ENCODE results near the gene NFATC2IP. TPM values are rescaled to one million over a fixed set of nuclear protein-coding genes. Genes with fewer than 3 reads are reported as not detected.

NFATC2IP gene
- total and polyA plus RNA-seq, 2 of the 13 experiments (the other 11 are each of a cell fraction or from before 2014, with no cell fraction given): 32.1 to 48.5 TPM

DNA sequence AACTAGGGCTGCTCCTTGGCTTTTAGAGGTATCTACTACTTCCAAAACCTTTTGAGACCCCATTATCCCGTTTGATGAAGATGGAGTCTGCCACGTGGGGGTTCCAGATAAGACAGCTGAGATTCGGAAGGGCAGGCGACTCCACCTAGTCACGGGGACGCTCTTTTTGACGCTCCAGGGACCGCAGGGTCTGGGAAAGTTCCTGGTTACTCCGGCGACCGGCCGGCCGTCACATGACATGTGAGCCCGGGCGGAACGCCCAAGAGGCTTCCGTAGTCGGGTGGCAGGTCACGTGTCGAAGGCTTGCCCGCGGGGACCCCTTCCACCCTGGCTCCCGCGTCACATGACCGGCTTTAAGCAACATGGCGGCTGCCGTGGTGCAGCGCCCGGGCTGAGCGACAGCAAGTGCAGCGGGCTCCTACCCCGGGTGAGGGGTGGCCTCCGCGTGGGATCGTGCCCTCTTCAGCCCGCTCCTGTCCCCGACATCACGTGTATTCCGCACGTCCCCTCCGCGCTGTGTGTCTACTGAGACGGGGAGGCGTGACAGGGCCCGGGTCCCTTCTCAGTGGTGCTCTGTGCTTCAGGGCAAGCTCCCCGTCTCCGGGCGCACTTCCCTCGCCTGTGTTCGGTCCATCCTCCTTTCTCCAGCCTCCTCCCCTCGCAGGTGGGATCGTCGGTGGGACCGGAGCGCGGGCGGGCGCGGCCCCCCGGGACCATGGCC is 23.9 kb downstream of the NFATC2IP start, which contains the start of gene SPNS1 (continued):
- TF ChIP-seq PAXIP1 (CRISPR knock-in tag; conservative IDR thresholded peaks at IDR 0.05) (peak; percentile 67; the same call in 1 of the 2 replicates), MNT (IDR thresholded peaks at IDR 0.05) (peak; percentile 90), ZNF674 (CRISPR knock-in tag; IDR thresholded peaks at IDR 0.05; ENCODE audit: low read depth) (0 out of 2 replicates have a peak, but pooled peaks have one; percentile 81), ZNF878 (CRISPR knock-in tag; IDR thresholded peaks at IDR 0.05) (no peak; the same call in 1 of the 2 replicates), EED (CRISPR knock-in tag; IDR thresholded peaks at IDR 0.05) (peak; percentile 80; the same call in 1 of the 2 replicates), ZKSCAN1 (IDR thresholded peaks at IDR 0.05; ENCODE audit: low read length) (no peak; the same call in 1 of the 2 replicates)

- in situ Hi-C loops (cut with HindIII; ENCODE audit: extremely low pct_ligation_motif_present, low pct_unique_long_range_greater_than_20kb): no loop called here
- ChIA-PET CTCF (ENCODE audit: low intra/inter-chr PET ratio, low total read pairs) (no interaction called here), POLR2A (interaction anchor here (1.9 kb wide), 1 partner anchor 152 kb away, joined by 10 read pairs; the partner anchor contains the start of gene ATXN2L)
- Histone ChIP-seq H3K36me3 (replicated peaks in 1 of 2; ENCODE audit: control insufficient read depth in 1 of 2, insufficient read depth in 2 of 2, low read length in 2 of 2) (peaks cover 9 to 11% of the 10 kb centered on the region in 2 experiments; a peak in 3 of 5 replicates), H4K20me1 (ENCODE audit: insufficient read depth, low read length) (no peaks in the 10 kb centered on the region), H2AFZ (ENCODE audit: low read length) (no peak overlapping the region), H3K4me3 (replicated peaks in 1 of 3; ENCODE audit: insufficient read depth in 1 of 3, low read depth in 2 of 3, low read length in 3 of 3) (peak overlapping the region; percentile 93 to 100 (median 100)), H3K27ac (ENCODE audit: extremely low read length, insufficient read depth, low read length) (peak overlapping the region; percentile 48), H3K9me3 (ENCODE audit: low read length) (no peaks in the 10 kb centered on the region), H3K79me2 (ENCODE audit: insufficient read depth, low read length) (peaks cover 17% of the 10 kb centered on the region), H3K9ac (ENCODE audit: insufficient read depth, low read depth, low read length) (peak overlapping the region; percentile 88), H3K27me3 (ENCODE audit: control insufficient read depth in 1 of 2, insufficient read depth in 2 of 2, low read length in 2 of 2) (no peaks in the 10 kb centered on the region; a peak in 1 of 5 replicates), H3K4me2 (ENCODE audit: low read depth, low read length) (peak overlapping the region; percentile 94), H3K4me1 (ENCODE audit: insufficient read depth, low read length) (peaks cover 24% of the 10 kb centered on the region)
- BruUV-seq (replicated peaks): no TSS peak
- no peak for DNase-seq (ENCODE audit: low spot score)
- no peak for FAIRE-seq
- intact Hi-C loops (cut with micrococcal nuclease; ENCODE audit: unreplicated experiment): no loop called here
- 4% methylated on average over 26 of the region's 30 CpGs for WGBS (ENCODE audit: low lambda C conversion rate)
- peak; percentile 28 for ATAC-seq
- TF ChIP-seq NAIF1 (CRISPR knock-in tag; IDR thresholded peaks at IDR 0.05; ENCODE audit: borderline replicate concordance) (peak; percentile 52; the same call in 1 of the 2 replicates), PRMT3 (CRISPR knock-in tag; IDR thresholded peaks at IDR 0.05; ENCODE audit: borderline replicate concordance, low read depth) (no peak), NFKBIZ (CRISPR knock-in tag; IDR thresholded peaks at IDR 0.05) (no peak), RXRB (CRISPR knock-in tag; IDR thresholded peaks at IDR 0.05; ENCODE audit: borderline replicate concordance) (no peak), ZNF276 (CRISPR knock-in tag; IDR thresholded peaks at IDR 0.05; ENCODE audit: low read depth) (no peak), PAWR (CRISPR knock-in tag; IDR thresholded peaks at IDR 0.05; ENCODE audit: borderline replicate concordance) (no peak), ZNF746 (CRISPR knock-in tag; IDR thresholded peaks at IDR 0.05) (no peak), ZNF530 (CRISPR knock-in tag; IDR thresholded peaks at IDR 0.05; ENCODE audit: low read depth) (no peak), CEBPG (CRISPR knock-in tag; IDR thresholded peaks at IDR 0.05) (no peak), CREB1 (IDR thresholded peaks at IDR 0.05) (no peak), CREB1 (CRISPR knock-in tag; IDR thresholded peaks at IDR 0.05) (no peak)
These were observed 24.4 kb downstream of the NFATC2IP start for GRCh38 chr16:28975158-28975599.

Data from HepG2 (cell line).